Aorta (tissue), 5 donors: ENCODE results near the gene STAG3. TPM values are rescaled to one million over a fixed set of nuclear protein-coding genes. Genes with fewer than 3 reads are reported as not detected.
"Not testable (repeated sequence)": the region's sequence is repeated elsewhere in the genome, so short reads cannot be mapped to it uniquely, and the experiment has no call there.

Experiments
- ATAC-seq: fragments of 200-7000 bp; cut with Tn5 transposase; one replicate; pipeline ENCODE4 v1.9.1; 2022; ENCODE audit warnings: moderate library complexity; ENCODE audit not compliant: low FRiP score
- DNase-seq, 2 donors: peaks; one replicate each; pipeline ENCODE4 v3.0.0-alpha.2; 2020
- H3K27ac ChIP-seq, 2 donors: one replicate each; pipeline ENCODE4 v1.5.1; 2013; ENCODE audit warnings: low read length in 2 of 2, mild to moderate bottlenecking in 2 of 2, moderate library complexity in 2 of 2, control low read depth in 1 of 2, inconsistent platforms in 1 of 2, low read depth in 1 of 2
- H3K27me3 ChIP-seq, 2 donors: one replicate each; pipeline ENCODE4 v1.6.1; 2013; ENCODE audit warnings: control low read depth in 1 of 2, low read length in 1 of 2, mild to moderate bottlenecking in 1 of 2, moderate library complexity in 1 of 2; ENCODE audit not compliant: insufficient read depth in 2 of 2, control insufficient read depth in 1 of 2
- H3K36me3 ChIP-seq, 2 donors: one replicate each; pipeline ENCODE4 v1.6.1; 2013; ENCODE audit warnings: control low read depth in 1 of 2, low read length in 1 of 2, mild to moderate bottlenecking in 1 of 2; ENCODE audit not compliant: insufficient read depth in 2 of 2, control insufficient read depth in 1 of 2
- H3K4me1 ChIP-seq, 2 donors: one replicate each; pipeline ENCODE4 v1.6.1; 2013; ENCODE audit warnings: low read length in 2 of 2, control low read depth in 1 of 2, mild to moderate bottlenecking in 1 of 2, moderate library complexity in 1 of 2; ENCODE audit not compliant: insufficient read depth in 2 of 2, control insufficient read depth in 1 of 2
- H3K4me3 ChIP-seq, 2 donors: one replicate each; pipeline ENCODE4 v1.5.1; 2013; ENCODE audit warnings: low read length in 2 of 2, control low read depth in 1 of 2, mild to moderate bottlenecking in 1 of 2
- H3K9me3 ChIP-seq: one replicate; pipeline ENCODE4 v1.6.1; 2013; ENCODE audit warnings: mild to moderate bottlenecking, low read length; ENCODE audit not compliant: control insufficient read depth
- WGBS, 2 donors: extraction: QIAGEN DNeasy Blood & Tissue Kit; methylation state at CpG; one replicate each; pipeline ENCODE4 v1.1.7; 2013; 5-methylcytosine and 5-hydroxymethylcytosine counted together
- intact Hi-C, 2 donors: fragments of 100-400 bp; cut with DNase I; formaldehyde crosslinking; loops; one replicate each; pipeline versions ENCODE4 v1.14.2 to v1.15.0; 2022
- polyA plus RNA-seq, 2 donors: library from polyadenylated mRNA; stranded (reverse); fragments of 200-250 nt; gene quantifications; one replicate each; pipeline ENCODE4 v1.2.3, GENCODE V29; 2013
- total RNA-seq, 2 donors: library from RNA; stranded (reverse); fragmentation: NEBNext Ultra II Directional; extraction: Animal tissue kit (Norgen Biotek cat#: 25700); gene quantifications; one replicate each; pipeline ENCODE4 v1.2.1, GENCODE V29; 2021
- donor health status: healthy with polysubstance abuse.
- donor health status: Bipolar disorder and iron deficiency.
- donor health status: DM: no; HTN: no; CAD: no.
- donor health status: DM: no; HTN: no; CAD: no.
- donor health status: DM: yes; HTN: yes; CAD: no.

STAG3 gene
- total and polyA plus RNA-seq, 4 donors, result 0.13 to 1.7 (median 1.2) TPM

- no peak for ATAC-seq
- intact Hi-C loops, result no loop called here
- Histone ChIP-seq H3K4me3 (peak overlapping the region in 1 of 2 donors; percentile 31), H3K27me3 (no peaks in the 10 kb centered on the region), H3K4me1 (no peaks in the 10 kb centered on the region), H3K9me3 (no peaks in the 10 kb centered on the region), H3K36me3 (no peaks in the 10 kb centered on the region), H3K27ac (no peak overlapping the region)
- DNase-seq, result peak in 1 of 2 donors; percentile 59
- 58 to 66% methylated on average over 12 to 14 of the region's 14 CpGs for WGBS, 2 donors
Measured at GRCh38 chr7:100176096-100177044, 1.3 kb upstream of the STAG3 start.

- H3K27me3 ChIP-seq, H3K27ac ChIP-seq, intact Hi-C loops, H3K9me3 ChIP-seq, H3K4me1 ChIP-seq, H3K4me3 ChIP-seq, H3K36me3 ChIP-seq, ATAC-seq: not testable (repeated sequence)
- peak in 1 of 2 donors; percentile 9 for DNase-seq
- 97 to 98% methylated on average over 3 of the region's 3 CpGs for WGBS, 2 donors
Measured at GRCh38 chr7:100180084-100180483, 2.4 kb downstream of the STAG3 start.

- WGBS, 2 donors, result 86% methylated on average over 6 of the region's 6 CpGs
- H3K4me3 ChIP-seq, H3K4me1 ChIP-seq, H3K27me3 ChIP-seq, H3K36me3 ChIP-seq, DNase-seq, H3K9me3 ChIP-seq, H3K27ac ChIP-seq, ATAC-seq, intact Hi-C loops: not testable (repeated sequence)
Measured at GRCh38 chr7:100182616-100183015, 4.9 kb downstream of the STAG3 start.

GRCh38 chr7:100183090-100183489 lies 5.4 kb downstream of the STAG3 start:
- ATAC-seq, intact Hi-C loops: not testable (repeated sequence)
- DNase-seq, result peak in 1 of 2 donors; percentile 22

GRCh38 chr7:100185726-100186125 lies 8.0 kb downstream of the STAG3 start:
- no peak for DNase-seq
- Histone ChIP-seq H3K4me3 (no peak overlapping the region), H3K27ac (no peak overlapping the region), H3K4me1 (no peaks in the 10 kb centered on the region), H3K36me3 (no peaks in the 10 kb centered on the region), H3K27me3 (no peaks in the 10 kb centered on the region), H3K9me3 (no peaks in the 10 kb centered on the region)
- ATAC-seq, result no peak
- intact Hi-C loops, result no loop called here
- WGBS, 2 donors, result 62 to 71% methylated on average over 2 of the region's 2 CpGs

More at GRCh38 chr7:100183090-100183489, 5.4 kb downstream of the STAG3 start:
- H3K27me3 ChIP-seq, H3K9me3 ChIP-seq, H3K4me1 ChIP-seq, H3K36me3 ChIP-seq, H3K27ac ChIP-seq, H3K4me3 ChIP-seq: not testable (repeated sequence)
- 89 to 92% methylated on average over 6 of the region's 6 CpGs for WGBS, 2 donors

- no peaks in the 10 kb centered on the region for H3K27me3 ChIP-seq
- H3K4me3 ChIP-seq, result no peak overlapping the region
- ATAC-seq, result no peak
- H3K4me1 ChIP-seq, result no peaks in the 10 kb centered on the region
- 74 to 90% methylated on average over 3 of the region's 3 CpGs for WGBS, 2 donors
- intact Hi-C loops, result no loop called here
- H3K27ac ChIP-seq, result no peak overlapping the region
- no peak for DNase-seq
- H3K36me3 ChIP-seq, result no peaks in the 10 kb centered on the region
- no peaks in the 10 kb centered on the region for H3K9me3 ChIP-seq
Measured at GRCh38 chr7:100189061-100189460, 11.3 kb downstream of the STAG3 start.

- ATAC-seq (no peak), DNase-seq (no peak)
- Histone ChIP-seq H3K4me3 (no peak overlapping the region), H3K9me3 (no peaks in the 10 kb centered on the region), H3K27me3 (no peaks in the 10 kb centered on the region), H3K36me3 (no peaks in the 10 kb centered on the region), H3K27ac (no peak overlapping the region), H3K4me1 (no peaks in the 10 kb centered on the region)
- intact Hi-C loops, result no loop called here
- 69 to 72% methylated on average over 4 of the region's 4 CpGs for WGBS, 2 donors
Measured at GRCh38 chr7:100190048-100190711, 12.5 kb downstream of the STAG3 start.

- ATAC-seq (no peak), DNase-seq (no peak)
- no peaks in the 10 kb centered on the region for H3K27me3 ChIP-seq
- no peak overlapping the region for H3K4me3 ChIP-seq
- no peaks in the 10 kb centered on the region for H3K4me1 ChIP-seq
- WGBS, 2 donors, result 53 to 54% methylated on average over 2 of the region's 2 CpGs
- H3K9me3 ChIP-seq, result no peaks in the 10 kb centered on the region
- H3K36me3 ChIP-seq, result no peaks in the 10 kb centered on the region
- H3K27ac ChIP-seq, result no peak overlapping the region
- intact Hi-C loops, result no loop called here
Measured at GRCh38 chr7:100191775-100192174, 14.1 kb downstream of the STAG3 start.
